ENCODE results near the gene SMARCAL1. TPM values are rescaled to one million over a fixed set of nuclear protein-coding genes. Genes with fewer than 3 reads are reported as not detected.

Gene SMARCAL1
- polyA plus RNA-seq, 1 donor from 2014 or later = 7.5 TPM

- no peaks in the 10 kb centered on the region for H4K20me1 ChIP-seq (ENCODE audit: insufficient read depth)
- no peak overlapping the region for H3K4me3 ChIP-seq (ENCODE audit: low read length)
- no peaks in the 10 kb centered on the region for H3K79me2 ChIP-seq (replicated peaks; ENCODE audit: insufficient read depth, low read length)
- no peaks in the 10 kb centered on the region for H3K9me3 ChIP-seq (ENCODE audit: low read length)
- H3K27me3 ChIP-seq (ENCODE audit: insufficient read depth, low read depth, low read length) = no peaks in the 10 kb centered on the region
- no peak overlapping the region for H2AFZ ChIP-seq (ENCODE audit: low read depth, low read length)
- H3F3A ChIP-seq (ENCODE audit: insufficient read depth, low read length, poor library complexity, severe bottlenecking) = no peaks in the 10 kb centered on the region
- no peak overlapping the region for H3K4me2 ChIP-seq (ENCODE audit: low read length)
- TF ChIP-seq CTCF (IDR thresholded peaks at IDR 0.05; ENCODE audit: poor library complexity, severe bottlenecking) (no peak), POLR2AphosphoS5 (IDR thresholded peaks at IDR 0.05) (no peak), TAF1 (IDR thresholded peaks at IDR 0.05; ENCODE audit: low read depth) (no peak), MXI1 (conservative IDR thresholded peaks at IDR 0.05; ENCODE audit: poor library complexity, severe bottlenecking) (no peak), EZH2 (IDR thresholded peaks at IDR 0.05; ENCODE audit: borderline replicate concordance, insufficient read depth, low read length, poor library complexity, severe bottlenecking) (no peak), SMC3 (conservative IDR thresholded peaks at IDR 0.05; ENCODE audit: poor library complexity) (no peak), RAD21 (conservative IDR thresholded peaks at IDR 0.05) (no peak), REST (IDR thresholded peaks at IDR 0.05; ENCODE audit: borderline replicate concordance) (no peak), EP300 (conservative IDR thresholded peaks at IDR 0.05; ENCODE audit: poor library complexity, severe bottlenecking) (no peak)
- no peaks in the 10 kb centered on the region for H3K36me3 ChIP-seq (ENCODE audit: insufficient read depth, low read length)
- H3K9me2 ChIP-seq (ENCODE audit: insufficient read depth, low read length) = no peaks in the 10 kb centered on the region
- H3K9ac ChIP-seq (ENCODE audit: low read length) = no peak overlapping the region
- H3K27ac ChIP-seq (ENCODE audit: low read length) = no peak overlapping the region
These were observed 115.3 kb downstream of the SMARCAL1 start for GRCh38 chr2:216527600-216527999.

- Histone ChIP-seq H3K4me3 (ENCODE audit: low read length) (no peak overlapping the region), H3K27ac (ENCODE audit: low read length) (no peak overlapping the region), H3F3A (ENCODE audit: insufficient read depth, low read length, poor library complexity, severe bottlenecking) (no peaks in the 10 kb centered on the region), H2AFZ (ENCODE audit: low read depth, low read length) (no peak overlapping the region), H3K79me2 (replicated peaks; ENCODE audit: insufficient read depth, low read length) (no peaks in the 10 kb centered on the region), H3K9ac (ENCODE audit: low read length) (no peak overlapping the region), H4K20me1 (ENCODE audit: insufficient read depth) (no peaks in the 10 kb centered on the region), H3K27me3 (ENCODE audit: insufficient read depth, low read depth, low read length) (no peaks in the 10 kb centered on the region), H3K36me3 (ENCODE audit: insufficient read depth, low read length) (no peaks in the 10 kb centered on the region), H3K9me2 (ENCODE audit: insufficient read depth, low read length) (no peaks in the 10 kb centered on the region), H3K4me2 (ENCODE audit: low read length) (no peak overlapping the region), H3K9me3 (ENCODE audit: low read length) (no peaks in the 10 kb centered on the region)
- TF ChIP-seq EZH2 (IDR thresholded peaks at IDR 0.05; ENCODE audit: borderline replicate concordance, insufficient read depth, low read length, poor library complexity, severe bottlenecking) (no peak), POLR2AphosphoS5 (IDR thresholded peaks at IDR 0.05) (no peak), SMC3 (conservative IDR thresholded peaks at IDR 0.05; ENCODE audit: poor library complexity) (no peak), REST (IDR thresholded peaks at IDR 0.05; ENCODE audit: borderline replicate concordance) (no peak), MXI1 (conservative IDR thresholded peaks at IDR 0.05; ENCODE audit: poor library complexity, severe bottlenecking) (no peak), EP300 (conservative IDR thresholded peaks at IDR 0.05; ENCODE audit: poor library complexity, severe bottlenecking) (no peak), RAD21 (conservative IDR thresholded peaks at IDR 0.05) (no peak), CTCF (IDR thresholded peaks at IDR 0.05; ENCODE audit: poor library complexity, severe bottlenecking) (no peak), TAF1 (IDR thresholded peaks at IDR 0.05; ENCODE audit: low read depth) (no peak)
These were observed 120.3 kb downstream of the SMARCAL1 start for GRCh38 chr2:216532562-216532961.

All from neural cell (in vitro differentiated cells).